ENCODE data around the gene CCDC187. TPM values are rescaled to one million over a fixed set of nuclear protein-coding genes. Genes with fewer than 3 reads are reported as not detected.

The CCDC187 gene
- total and polyA plus RNA-seq, 2 of the 4 experiments (the other 2 are of a cell fraction): not detected

DNA sequence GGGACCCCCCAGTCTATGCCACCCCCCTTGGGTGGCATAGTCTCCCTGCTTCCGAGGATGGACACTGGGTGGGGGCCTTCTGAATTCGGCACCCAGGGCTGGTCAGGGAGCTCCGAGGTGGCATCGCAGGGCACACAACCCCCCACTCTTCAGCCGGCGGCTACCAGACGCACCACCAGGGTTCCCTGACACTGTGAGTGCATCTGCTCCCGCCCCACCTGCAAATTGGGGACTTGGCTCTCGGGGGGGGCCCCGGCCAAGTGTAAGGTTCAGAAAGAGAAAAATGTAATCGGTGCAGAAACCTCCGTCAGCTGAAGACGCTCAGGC, 45.6 kb downstream of the CCDC187 start:
- no TSS peak for BruUV-seq (replicated peaks)
- Histone ChIP-seq H3K18ac (ENCODE audit: low read depth, low read length) (no peak overlapping the region), H4K20me1 (ENCODE audit: insufficient read depth, low read length) (no peaks in the 10 kb centered on the region), H3K56ac (ENCODE audit: extremely low read depth, insufficient read depth, low read length) (no peak overlapping the region), H3K4me3 (ENCODE audit: insufficient read depth, low read depth, low read length) (no peak overlapping the region), H3K27me3 (ENCODE audit: control insufficient read depth, insufficient read depth, low read length) (peaks cover 33% of the 10 kb centered on the region), H4K5ac (ENCODE audit: low read depth, low read length) (no peak overlapping the region), H3K23ac (ENCODE audit: low read depth, low read length) (no peak overlapping the region), H3K36me3 (ENCODE audit: control insufficient read depth, insufficient read depth, low read length) (no peaks in the 10 kb centered on the region), H3K4me1 (ENCODE audit: control insufficient read depth, insufficient read depth, low read length) (peaks cover 5% of the 10 kb centered on the region), H2BK15ac (ENCODE audit: low read depth, low read length) (no peak overlapping the region), H3K9ac (ENCODE audit: low read depth, low read length) (no peak overlapping the region), H2BK120ac (ENCODE audit: low read depth, low read length) (no peak overlapping the region), H2AFZ (replicated peaks; ENCODE audit: low read length, poor library complexity) (no peak overlapping the region), H3K79me1 (ENCODE audit: low read depth in 1 of 2, low read length in 2 of 2) (no peaks in the 10 kb centered on the region), H4K91ac (ENCODE audit: insufficient read depth, low read depth, low read length) (no peak overlapping the region), H3K9me1 (ENCODE audit: insufficient read depth, low read length) (no peaks in the 10 kb centered on the region), H3K4me2 (ENCODE audit: low read depth, low read length) (no peak overlapping the region), H3K9me3 (ENCODE audit: control insufficient read depth, insufficient read depth, low read length) (no peaks in the 10 kb centered on the region), H2AK9ac (replicated peaks; ENCODE audit: low read depth, low read length, poor library complexity) (no peak overlapping the region), H2BK5ac (ENCODE audit: low read depth, low read length, poor library complexity, severe bottlenecking) (no peak overlapping the region), H3K27ac (ENCODE audit: insufficient read depth, low read length) (no peak overlapping the region), H3K4ac (ENCODE audit: low read depth, low read length) (no peak overlapping the region), H2AK5ac (ENCODE audit: low read depth, low read length) (no peak overlapping the region), H2BK20ac (ENCODE audit: low read depth, low read length) (no peak overlapping the region), H3K14ac (replicated peaks; ENCODE audit: low read depth, low read length) (no peak overlapping the region), H4K8ac (ENCODE audit: low read depth in 2 of 2, low read length in 2 of 2) (no peak overlapping the region)
- POLR2A ChIA-PET (ENCODE audit: unreplicated experiment): no interaction called here
- intact Hi-C loops (cut with micrococcal nuclease): no loop called here
- WGBS, 2 experiments (ENCODE audit: extremely low coverage in 2 of 2, insufficient read length in 1 of 2): 72% methylated on average over 4 of the region's 13 CpGs; no CpG with 5 or more reads in 1 of the 2 experiments
- TF ChIP-seq FOS (IDR thresholded peaks at IDR 0.05; ENCODE audit: low read depth, low read length) (no peak), MAZ (IDR thresholded peaks at IDR 0.05; ENCODE audit: borderline replicate concordance, low read depth, low read length) (no peak)
- CTCF ChIA-PET: no interaction called here
- ATAC-seq (ENCODE audit: low read depth) (no peak), DNase-seq (no peak)
- dilution Hi-C loops (cut with HindIII; ENCODE audit: low sequenced_read_pairs, unreplicated experiment): no loop called here
- in situ Hi-C loops (cut with MboI; ENCODE audit: low sequenced_read_pairs): no loop called here
